K562 (cell line): ENCODE measurements around the gene ZNF622. TPM values are rescaled to one million over a fixed set of nuclear protein-coding genes. Genes with fewer than 3 reads are reported as not detected.

Source experiments
- DDX20 ChIP-seq: fragments of 450-650 bp; IDR thresholded peaks from 2 replicates; pipeline ENCODE4 v1.6.1; 2016; ENCODE audit warnings: missing genetic modification characterization, low read depth, mild to moderate bottlenecking, missing compliant biosample characterization, moderate library complexity
- DLX4 ChIP-seq: fragments of 250-450 bp; sonication (Bioruptor Pico); IDR thresholded peaks from 2 replicates; pipeline ENCODE4 v1.6.1; 2021; ENCODE audit warnings: mild to moderate bottlenecking
- FOXJ2 ChIP-seq: fragments of 200-800 bp; sonication (Bioruptor generic); IDR thresholded peaks from 2 replicates; pipeline ENCODE4 v1.6.1; 2016; ENCODE audit warnings: missing genetic modification characterization, missing compliant biosample characterization
- HNRNPH1 ChIP-seq: fragments of 200-400 bp; formaldehyde crosslinking; optimal IDR thresholded peaks from 2 replicates; pipeline ENCODE3; 2017; ENCODE audit warnings: low read depth, mild to moderate bottlenecking, low read length, moderate library complexity
- MAFF ChIP-seq: IDR thresholded peaks from 2 replicates; pipeline ENCODE4 v1.6.1; 2012; ENCODE audit warnings: low read length, improper control_type of control experiment
- NFXL1 ChIP-seq: fragments of 450-650 bp; formaldehyde crosslinking; IDR thresholded peaks from 2 replicates; pipeline ENCODE4 v1.4.0; 2021; ENCODE audit warnings: mild to moderate bottlenecking
- SAFB ChIP-seq: fragments of 200-400 bp; formaldehyde crosslinking; IDR thresholded peaks from 2 replicates; pipeline ENCODE4 v1.6.1; 2017; ENCODE audit warnings: low read depth, low read length, borderline replicate concordance
- SMAD1 ChIP-seq: fragments of 150-350 bp; IDR thresholded peaks from 2 replicates; pipeline ENCODE4 v1.6.1; 2014; ENCODE audit warnings: low read length, low read depth; ENCODE audit not compliant: partially characterized antibody
- TBP ChIP-seq: optimal IDR thresholded peaks from 2 replicates; pipeline ENCODE3; 2011; ENCODE audit warnings: low read depth, low read length, improper control_type of control experiment
- ZNF232 ChIP-seq: sonication (generic); formaldehyde crosslinking; IDR thresholded peaks from 2 replicates; pipeline ENCODE4 v1.8.0; 2022; ENCODE audit warnings: mild to moderate bottlenecking, missing genetic modification reagents
- ZNF444 ChIP-seq: fragments of 250-450 bp; sonication (Bioruptor Pico); IDR thresholded peaks from 2 replicates; pipeline ENCODE4 v1.4.0; 2020; ENCODE audit warnings: mild to moderate bottlenecking, moderate library complexity
- polyA plus RNA-seq, 8 experiments: library from polyadenylated mRNA; depleted of rRNA in 4 of 8; stranded (reverse) in 5 of 8; unstranded in 3 of 8; fragments of >200 nt; fragmentation: Nextera tagmentation in 2 of 8; fragmentation: Illumina TruSeq in 1 of 8; extraction: Ambion mirVana in 2 of 8; extraction: Trizol in 1 of 8; gene quantifications; 2 replicates each; pipeline versions ENCODE4 v1.2.1 to v1.2.3, GENCODE V29; 2011 to 2014; ENCODE audit warnings: inconsistent platforms in 1 of 8, missing spikeins in 1 of 8
- total RNA-seq, 7 experiments: library from RNA; depleted of rRNA in 6 of 7; stranded (reverse); fragments of >200 nt in 6 of 7; fragmentation: Illumina TruSeq in 2 of 7; extraction: Trizol in 2 of 7; gene quantifications; 2 replicates each; pipeline versions ENCODE4 v1.2.1 to v1.2.3, GENCODE V29; 2011 to 2021; ENCODE audit warnings: low replicate concordance in 1 of 7
- TF ChIP-seq, protein P1 (sequence below): fragments of 250-450 bp; sonication (Bioruptor Pico); IDR thresholded peaks from 2 replicates; pipeline ENCODE4 v1.4.0; 2020
- TF ChIP-seq, protein P2 (sequence below), 2 experiments: fragments of 450-650 bp in 1 of 2; sonication (generic) in 1 of 2; formaldehyde crosslinking in 1 of 2; IDR thresholded peaks; 2 replicates each; pipeline versions ENCODE4 v1.7.1 to v1.9.0; 2016 to 2022; ENCODE audit warnings: inconsistent platforms in 1 of 2, mild to moderate bottlenecking in 1 of 2, missing genetic modification reagents in 1 of 2
- TF ChIP-seq, protein P3 (sequence below): fragments of 250-450 bp; sonication (Bioruptor Pico); IDR thresholded peaks from 2 replicates; pipeline ENCODE4 v1.5.0; 2021; ENCODE audit warnings: mild to moderate bottlenecking, moderate library complexity

Gene ZNF622
- total and polyA plus RNA-seq, 9 of the 15 experiments (the other 6 are each of a cell fraction or from before 2014, with no cell fraction given): 9.6 to 51.5 (median 32.3) TPM

- TF ChIP-seq, protein P1, sequence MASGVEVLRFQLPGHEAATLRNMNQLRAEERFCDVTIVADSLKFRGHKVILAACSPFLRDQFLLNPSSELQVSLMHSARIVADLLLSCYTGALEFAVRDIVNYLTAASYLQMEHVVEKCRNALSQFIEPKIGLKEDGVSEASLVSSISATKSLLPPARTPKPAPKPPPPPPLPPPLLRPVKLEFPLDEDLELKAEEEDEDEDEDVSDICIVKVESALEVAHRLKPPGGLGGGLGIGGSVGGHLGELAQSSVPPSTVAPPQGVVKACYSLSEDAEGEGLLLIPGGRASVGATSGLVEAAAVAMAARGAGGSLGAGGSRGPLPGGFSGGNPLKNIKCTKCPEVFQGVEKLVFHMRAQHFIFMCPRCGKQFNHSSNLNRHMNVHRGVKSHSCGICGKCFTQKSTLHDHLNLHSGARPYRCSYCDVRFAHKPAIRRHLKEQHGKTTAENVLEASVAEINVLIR: 0 out of 2 replicates have a peak, but pooled peaks have one; percentile 7
- TF ChIP-seq ZNF232 (CRISPR knock-in tag): no peak
- TF ChIP-seq SMAD1: peak; percentile 80
- TF ChIP-seq NFXL1: 0 out of 2 replicates have a peak, but pooled peaks have one; percentile 33
- no peak for TF ChIP-seq DDX20 (tag)
- no peak for TF ChIP-seq MAFF
- no peak for TF ChIP-seq HNRNPH1
- TF ChIP-seq, protein P2, sequence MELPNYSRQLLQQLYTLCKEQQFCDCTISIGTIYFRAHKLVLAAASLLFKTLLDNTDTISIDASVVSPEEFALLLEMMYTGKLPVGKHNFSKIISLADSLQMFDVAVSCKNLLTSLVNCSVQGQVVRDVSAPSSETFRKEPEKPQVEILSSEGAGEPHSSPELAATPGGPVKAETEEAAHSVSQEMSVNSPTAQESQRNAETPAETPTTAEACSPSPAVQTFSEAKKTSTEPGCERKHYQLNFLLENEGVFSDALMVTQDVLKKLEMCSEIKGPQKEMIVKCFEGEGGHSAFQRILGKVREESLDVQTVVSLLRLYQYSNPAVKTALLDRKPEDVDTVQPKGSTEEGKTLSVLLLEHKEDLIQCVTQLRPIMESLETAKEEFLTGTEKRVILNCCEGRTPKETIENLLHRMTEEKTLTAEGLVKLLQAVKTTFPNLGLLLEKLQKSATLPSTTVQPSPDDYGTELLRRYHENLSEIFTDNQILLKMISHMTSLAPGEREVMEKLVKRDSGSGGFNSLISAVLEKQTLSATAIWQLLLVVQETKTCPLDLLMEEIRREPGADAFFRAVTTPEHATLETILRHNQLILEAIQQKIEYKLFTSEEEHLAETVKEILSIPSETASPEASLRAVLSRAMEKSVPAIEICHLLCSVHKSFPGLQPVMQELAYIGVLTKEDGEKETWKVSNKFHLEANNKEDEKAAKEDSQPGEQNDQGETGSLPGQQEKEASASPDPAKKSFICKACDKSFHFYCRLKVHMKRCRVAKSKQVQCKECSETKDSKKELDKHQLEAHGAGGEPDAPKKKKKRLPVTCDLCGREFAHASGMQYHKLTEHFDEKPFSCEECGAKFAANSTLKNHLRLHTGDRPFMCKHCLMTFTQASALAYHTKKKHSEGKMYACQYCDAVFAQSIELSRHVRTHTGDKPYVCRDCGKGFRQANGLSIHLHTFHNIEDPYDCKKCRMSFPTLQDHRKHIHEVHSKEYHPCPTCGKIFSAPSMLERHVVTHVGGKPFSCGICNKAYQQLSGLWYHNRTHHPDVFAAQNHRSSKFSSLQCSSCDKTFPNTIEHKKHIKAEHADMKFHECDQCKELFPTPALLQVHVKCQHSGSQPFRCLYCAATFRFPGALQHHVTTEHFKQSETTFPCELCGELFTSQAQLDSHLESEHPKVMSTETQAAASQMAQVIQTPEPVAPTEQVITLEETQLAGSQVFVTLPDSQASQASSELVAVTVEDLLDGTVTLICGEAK (IDR thresholded peaks at IDR 0.05): no peak
- TF ChIP-seq, protein P2 (CRISPR knock-in tag; IDR thresholded peaks at IDR 0.05): no peak
- TF ChIP-seq DLX4: no peak
- TF ChIP-seq, protein P3, sequence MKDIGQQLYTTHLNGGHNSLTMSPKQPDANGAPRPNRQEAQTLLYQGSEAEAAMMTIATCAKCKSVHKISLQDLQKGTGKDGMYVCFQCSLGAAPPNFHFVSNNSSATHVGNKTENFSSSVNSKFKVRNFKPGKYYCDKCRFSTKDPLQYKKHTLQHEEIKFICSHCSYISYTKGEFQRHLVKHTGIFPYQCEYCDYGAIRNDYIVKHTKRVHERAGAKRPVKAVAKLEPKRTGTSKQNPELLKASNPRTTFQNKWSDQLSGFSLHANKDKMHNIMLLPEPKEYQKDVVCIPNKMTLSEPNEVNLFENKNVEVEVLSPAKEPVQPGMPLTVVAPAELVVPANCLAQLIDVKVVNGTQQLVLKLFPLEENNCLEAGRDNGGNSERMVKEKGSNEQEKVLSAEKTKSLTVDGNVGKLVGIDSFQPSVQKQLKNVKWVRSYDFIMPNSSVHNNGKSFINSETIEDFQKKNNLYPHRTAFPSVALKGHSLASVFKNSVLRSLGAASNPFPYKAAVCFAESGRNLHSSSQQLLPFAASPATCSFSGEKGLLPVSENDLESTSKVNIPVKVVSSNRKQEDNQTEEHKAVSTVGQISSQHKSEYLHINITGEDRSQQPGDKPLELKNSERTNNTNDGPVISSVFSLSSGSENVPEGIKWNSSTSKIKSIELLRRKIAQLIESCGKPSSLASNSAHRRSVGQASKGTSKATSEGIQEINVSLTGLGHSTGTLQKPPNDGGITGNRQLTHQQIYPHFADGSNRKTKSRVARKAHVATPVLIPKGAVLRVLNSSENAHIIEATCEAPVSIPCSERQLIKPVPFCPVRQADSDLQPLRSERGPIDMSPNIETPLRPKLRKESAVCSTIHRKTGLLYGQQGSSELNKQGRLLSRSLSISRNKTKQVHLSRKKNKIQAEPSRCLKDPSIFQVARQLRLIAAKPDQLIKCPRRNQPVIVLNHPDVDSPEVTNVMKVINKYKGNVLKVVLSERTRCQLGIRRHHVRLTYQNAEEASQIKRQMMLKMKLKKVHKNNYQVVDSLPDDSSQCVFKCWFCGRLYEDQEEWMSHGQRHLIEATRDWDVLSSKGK (CRISPR knock-in tag): no peak
- no peak for TF ChIP-seq FOXJ2 (tag)
- no peak for TF ChIP-seq SAFB
- TF ChIP-seq TBP: no peak
- TF ChIP-seq ZNF444 (CRISPR knock-in tag): peak; percentile 81; the same call in 1 of the 2 replicates
These were observed 47.1 kb downstream of the ZNF622 start (continued) for GRCh38 chr5:16418471-16418922.
